Right hindlimb (tissue), 1 donor: ENCODE measurements around the gene LTN1.
"Not testable (repeated sequence)": the region's sequence is repeated elsewhere in the genome, so short reads cannot be mapped to it uniquely, and the experiment has no call there.

Experiments used
- DNase-seq: peaks from one replicate; pipeline ENCODE4 v3.0.0-alpha.2; 2018

The LTN1 gene

GRCh38 chr21:28979092-28979491 lies 13.6 kb downstream of the LTN1 start:
- DNase-seq, result no peak

GRCh38 chr21:28975397-28975796 lies 17.3 kb downstream of the LTN1 start:
- no peak for DNase-seq

- no peak for DNase-seq
Observed at GRCh38 chr21:28974531-28975227, 18.0 kb downstream of the LTN1 start.

GRCh38 chr21:28972398-28972797 lies 20.3 kb downstream of the LTN1 start:
- no peak for DNase-seq

GRCh38 chr21:28971171-28971570 lies 21.5 kb downstream of the LTN1 start:
- DNase-seq, result no peak

GRCh38 chr21:28963831-28964230 lies 28.8 kb downstream of the LTN1 start:
- no peak for DNase-seq

GRCh38 chr21:28962465-28962864 lies 30.2 kb downstream of the LTN1 start:
- DNase-seq, result no peak

- DNase-seq, result no peak
Observed at GRCh38 chr21:28961927-28962326, 30.8 kb downstream of the LTN1 start.

- DNase-seq, result no peak
Observed at GRCh38 chr21:28960245-28960644, 32.4 kb downstream of the LTN1 start.

- DNase-seq, result no peak
Observed at GRCh38 chr21:28959367-28960099, 33.1 kb downstream of the LTN1 start.

GRCh38 chr21:28953247-28953646 lies 39.4 kb downstream of the LTN1 start:
- no peak for DNase-seq

GRCh38 chr21:28952686-28953085 lies 40.0 kb downstream of the LTN1 start:
- DNase-seq, result no peak

GRCh38 chr21:28949318-28949717 lies 43.4 kb downstream of the LTN1 start:
- no peak for DNase-seq

- no peak for DNase-seq
Observed at GRCh38 chr21:28944296-28944695, 48.4 kb downstream of the LTN1 start.

GRCh38 chr21:28943631-28944030 lies 49.0 kb downstream of the LTN1 start:
- no peak for DNase-seq

GRCh38 chr21:28938726-28939125 lies 54.0 kb downstream of the LTN1 start:
- no peak for DNase-seq

GRCh38 chr21:28937737-28938136 lies 54.9 kb downstream of the LTN1 start:
- no peak for DNase-seq

- DNase-seq, result no peak
Observed at GRCh38 chr21:28936721-28937120, 56.0 kb downstream of the LTN1 start.

- DNase-seq, result no peak
Observed at GRCh38 chr21:28936036-28936435, 56.6 kb downstream of the LTN1 start.

- no peak for DNase-seq
Observed at GRCh38 chr21:28932717-28933116, 60.0 kb downstream of the LTN1 start.

- not testable (repeated sequence) for DNase-seq
Observed at GRCh38 chr21:28931708-28932372, 60.8 kb downstream of the LTN1 start.

- DNase-seq, result no peak
Observed at GRCh38 chr21:28928578-28929420, 63.9 kb downstream of the LTN1 start.

GRCh38 chr21:28927130-28927529 lies 65.5 kb downstream of the LTN1 start:
- no peak for DNase-seq
